ENCODE data around the gene LAIR1. TPM values are rescaled to one million over a fixed set of nuclear protein-coding genes. Genes with fewer than 3 reads are reported as not detected.

LAIR1 gene
- total RNA-seq, 2 experiments from 2014 or later = 54.0 to 59.3 TPM

DNA sequence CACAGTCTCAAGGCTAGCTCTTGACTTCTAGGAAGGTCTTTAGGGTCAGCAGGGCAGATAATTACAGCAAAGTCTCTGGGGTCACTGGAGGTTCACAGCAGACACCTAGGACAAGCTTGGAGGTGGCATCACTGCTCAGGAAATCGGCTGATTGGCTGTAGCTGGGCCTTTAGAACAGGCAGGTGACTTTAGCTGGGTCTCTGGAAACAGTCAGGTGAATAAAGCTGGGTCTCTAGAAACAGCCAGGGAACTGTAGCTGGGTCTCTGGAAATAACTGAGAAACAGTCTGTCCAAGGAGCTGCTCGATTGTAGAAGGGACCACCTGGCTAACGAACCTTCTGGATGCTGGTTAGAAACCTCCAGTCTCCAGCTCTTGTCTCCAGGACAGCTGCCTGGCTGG lies 10.0 kb downstream of the LAIR1 start:
- ChIA-PET POLR2A (no interaction called here), CTCF (interaction anchor here (0.6 to 1.3 kb wide), 3 partner anchors 22 to 240 kb away, joined by 3 read pairs; no protein-coding TSS in a partner anchor)
- Mint-ChIP-seq H3K36me3 (ENCODE audit: low read depth) (peaks cover 6% of the 10 kb centered on the region), H3K4me1 (peaks cover 1% of the 10 kb centered on the region), H3K27ac (no peak overlapping the region), H3K27me3 (peaks cover 12% of the 10 kb centered on the region), H3K4me3 (no peak overlapping the region), H3K9me3 (no peaks in the 10 kb centered on the region)
- no peak for DNase-seq

GRCh38 chr19:54352546-54352945 lies 12.2 kb downstream of the LAIR1 start:
- peaks cover 6% of the 10 kb centered on the region for H3K36me3 Mint-ChIP-seq (ENCODE audit: low read depth)
- CTCF ChIA-PET = no interaction called here
- no peak for DNase-seq
- peaks cover 25% of the 10 kb centered on the region for H3K27me3 Mint-ChIP-seq
- H3K9me3 Mint-ChIP-seq = no peaks in the 10 kb centered on the region
- POLR2A ChIA-PET = no interaction called here
- H3K27ac Mint-ChIP-seq = no peak overlapping the region
- peaks cover 1% of the 10 kb centered on the region for H3K4me1 Mint-ChIP-seq
- no peak overlapping the region for H3K4me3 Mint-ChIP-seq

GRCh38 chr19:54352041-54352440 lies 12.7 kb downstream of the LAIR1 start:
- H3K36me3 Mint-ChIP-seq (ENCODE audit: low read depth) = peaks cover 6% of the 10 kb centered on the region

GRCh38 chr19:54351474-54351873 lies 13.3 kb downstream of the LAIR1 start:
- ChIA-PET POLR2A (no interaction called here), CTCF (no interaction called here)
- peaks cover 1% of the 10 kb centered on the region for H3K4me1 Mint-ChIP-seq
- H3K27ac Mint-ChIP-seq = no peak overlapping the region
- H3K4me3 Mint-ChIP-seq = no peak overlapping the region
- no peaks in the 10 kb centered on the region for H3K9me3 Mint-ChIP-seq
- H3K36me3 Mint-ChIP-seq (ENCODE audit: low read depth) = peaks cover 6% of the 10 kb centered on the region
- H3K27me3 Mint-ChIP-seq = peaks cover 34% of the 10 kb centered on the region
- DNase-seq = no peak

More at GRCh38 chr19:54352041-54352440, 12.7 kb downstream of the LAIR1 start:
- H3K9me3 Mint-ChIP-seq = no peaks in the 10 kb centered on the region
- H3K4me3 Mint-ChIP-seq = no peak overlapping the region
- CTCF ChIA-PET = no interaction called here
- peaks cover 30% of the 10 kb centered on the region for H3K27me3 Mint-ChIP-seq
- DNase-seq = no peak
- no peak overlapping the region for H3K27ac Mint-ChIP-seq
- H3K4me1 Mint-ChIP-seq = peaks cover 1% of the 10 kb centered on the region
- POLR2A ChIA-PET = no interaction called here

DNA sequence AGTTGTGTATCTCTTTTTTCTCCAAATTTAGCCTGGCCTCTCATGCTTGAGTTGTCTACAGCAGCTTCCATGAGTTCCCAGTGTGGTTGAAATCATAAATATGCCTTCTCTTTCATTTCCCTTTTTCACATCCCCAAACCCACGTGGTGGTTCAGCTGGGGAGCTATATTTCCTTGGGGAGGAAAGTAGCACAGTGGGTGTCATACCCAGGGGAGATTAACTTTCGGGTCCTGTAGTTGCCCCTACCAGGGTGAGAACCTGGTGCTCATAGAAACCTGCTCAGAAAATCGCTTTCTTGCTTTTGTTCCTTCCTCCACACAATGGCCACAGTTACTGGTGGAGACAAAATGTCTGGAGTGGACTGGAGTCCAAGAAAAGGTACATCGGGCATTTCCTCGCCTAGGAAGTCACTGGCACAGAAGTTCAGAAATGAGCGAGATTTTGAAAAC lies 18.8 kb downstream of the LAIR1 start:
- no peaks in the 10 kb centered on the region for H3K36me3 Mint-ChIP-seq (ENCODE audit: low read depth)
- POLR2A ChIA-PET = no interaction called here
- no peaks in the 10 kb centered on the region for H3K9me3 Mint-ChIP-seq
- peaks cover 23% of the 10 kb centered on the region for H3K27me3 Mint-ChIP-seq
- no peak overlapping the region for H3K27ac Mint-ChIP-seq
- DNase-seq = no peak
- CTCF ChIA-PET = interaction anchor here (0.6 kb wide), 1 partner anchor 14 kb away, joined by 3 read pairs; no protein-coding TSS in a partner anchor
- no peak overlapping the region for H3K4me3 Mint-ChIP-seq
- no peaks in the 10 kb centered on the region for H3K4me1 Mint-ChIP-seq

DNA sequence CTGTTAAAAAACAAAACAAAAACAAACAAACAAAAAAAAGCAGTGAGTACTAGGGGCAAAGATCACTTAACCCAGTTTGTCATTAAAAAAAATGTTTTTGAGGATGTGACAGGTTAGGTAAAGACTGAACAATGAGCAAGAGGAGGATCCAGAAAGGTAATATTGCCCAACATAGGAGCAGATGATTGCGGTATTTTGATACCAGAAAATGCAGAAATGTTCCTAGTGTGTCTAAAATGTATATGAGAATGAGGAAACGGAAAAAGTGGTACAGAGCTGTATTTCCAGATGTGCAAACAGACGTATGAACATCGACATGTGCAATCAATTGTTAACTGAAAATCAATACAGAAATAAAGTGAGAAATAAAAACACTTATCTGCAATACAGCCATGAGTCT lies 20.9 kb downstream of the LAIR1 start:
- H3K9me3 Mint-ChIP-seq = no peaks in the 10 kb centered on the region
- no peaks in the 10 kb centered on the region for H3K4me1 Mint-ChIP-seq
- peaks cover 29% of the 10 kb centered on the region for H3K27me3 Mint-ChIP-seq
- no peak overlapping the region for H3K4me3 Mint-ChIP-seq
- ChIA-PET CTCF (interaction anchor here (0.6 to 1.2 kb wide), 2 partner anchors 76 to 154 kb away, joined by 3 read pairs; partner anchors contain the start of gene MBOAT7), POLR2A (no interaction called here)
- no peaks in the 10 kb centered on the region for H3K36me3 Mint-ChIP-seq (ENCODE audit: low read depth)
- no peak overlapping the region for H3K27ac Mint-ChIP-seq
- no peak for DNase-seq

DNA sequence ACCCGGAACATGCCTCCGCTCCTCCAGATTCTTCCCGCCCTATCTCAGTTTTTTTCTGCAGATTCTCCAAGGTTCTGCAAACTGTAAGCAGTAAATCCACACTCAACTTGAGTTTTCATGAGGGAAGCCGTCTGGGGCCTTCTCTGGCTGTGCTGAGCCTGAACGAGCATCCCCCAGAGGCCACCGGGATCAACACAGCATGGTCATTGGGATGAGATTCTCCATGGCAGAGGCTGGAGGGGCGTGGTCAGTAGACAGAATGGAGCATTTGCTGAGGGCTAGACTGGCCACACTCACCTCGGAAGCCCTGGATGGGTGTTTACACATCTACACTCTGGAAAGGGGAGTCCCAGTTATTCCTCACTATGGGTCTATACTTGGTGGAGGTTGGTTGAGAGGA lies 23.4 kb downstream of the LAIR1 start:
- H3K27ac Mint-ChIP-seq = no peak overlapping the region
- H3K9me3 Mint-ChIP-seq = no peaks in the 10 kb centered on the region
- H3K27me3 Mint-ChIP-seq = peaks cover 12% of the 10 kb centered on the region
- ChIA-PET CTCF (interaction anchor here (0.6 to 0.7 kb wide), 2 partner anchors 17 to 429 kb away, joined by 3 to 4 read pairs; no protein-coding TSS in a partner anchor), POLR2A (no interaction called here)
- no peaks in the 10 kb centered on the region for H3K4me1 Mint-ChIP-seq
- H3K4me3 Mint-ChIP-seq = no peak overlapping the region
- no peaks in the 10 kb centered on the region for H3K36me3 Mint-ChIP-seq (ENCODE audit: low read depth)
- DNase-seq = no peak

- Mint-ChIP-seq H3K4me1 (no peaks in the 10 kb centered on the region), H3K9me3 (no peaks in the 10 kb centered on the region), H3K36me3 (ENCODE audit: low read depth) (no peaks in the 10 kb centered on the region), H3K4me3 (no peak overlapping the region), H3K27ac (no peak overlapping the region), H3K27me3 (peaks cover 12% of the 10 kb centered on the region)
- CTCF ChIA-PET = no interaction called here
- no peak for DNase-seq
- POLR2A ChIA-PET = no interaction called here
Observed at GRCh38 chr19:54339646-54340358, 24.9 kb downstream of the LAIR1 start.

- H3K9me3 Mint-ChIP-seq = no peaks in the 10 kb centered on the region
- ChIA-PET POLR2A (no interaction called here), CTCF (no interaction called here)
- H3K27ac Mint-ChIP-seq = no peak overlapping the region
- H3K4me3 Mint-ChIP-seq = no peak overlapping the region
- DNase-seq = no peak
- H3K36me3 Mint-ChIP-seq (ENCODE audit: low read depth) = no peaks in the 10 kb centered on the region
- H3K4me1 Mint-ChIP-seq = no peaks in the 10 kb centered on the region
- H3K27me3 Mint-ChIP-seq = peaks cover 12% of the 10 kb centered on the region
Observed at GRCh38 chr19:54338521-54338920, 26.2 kb downstream of the LAIR1 start.

- no peaks in the 10 kb centered on the region for H3K9me3 Mint-ChIP-seq
- H3K4me1 Mint-ChIP-seq = no peaks in the 10 kb centered on the region
- DNase-seq = no peak
- no peaks in the 10 kb centered on the region for H3K36me3 Mint-ChIP-seq (ENCODE audit: low read depth)
- H3K27me3 Mint-ChIP-seq = peaks cover 12% of the 10 kb centered on the region
- POLR2A ChIA-PET = no interaction called here
- no peak overlapping the region for H3K4me3 Mint-ChIP-seq
- H3K27ac Mint-ChIP-seq = no peak overlapping the region
- CTCF ChIA-PET = no interaction called here
Observed at GRCh38 chr19:54337858-54338230, 26.9 kb downstream of the LAIR1 start.

- H3K4me1 Mint-ChIP-seq = no peaks in the 10 kb centered on the region
Observed at GRCh38 chr19:54336893-54337857, 27.6 kb downstream of the LAIR1 start.

GRCh38 chr19:54335979-54336892 lies 28.5 kb downstream of the LAIR1 start:
- peaks cover 12% of the 10 kb centered on the region for H3K27me3 Mint-ChIP-seq
- H3K36me3 Mint-ChIP-seq (ENCODE audit: low read depth) = no peaks in the 10 kb centered on the region
- ChIA-PET CTCF (no interaction called here), POLR2A (no interaction called here)
- DNase-seq = no peak
- H3K4me3 Mint-ChIP-seq = no peak overlapping the region
- H3K9me3 Mint-ChIP-seq = no peaks in the 10 kb centered on the region
- no peaks in the 10 kb centered on the region for H3K4me1 Mint-ChIP-seq
- no peak overlapping the region for H3K27ac Mint-ChIP-seq

More at GRCh38 chr19:54336893-54337857, 27.6 kb downstream of the LAIR1 start:
- no peak overlapping the region for H3K4me3 Mint-ChIP-seq
- peaks cover 12% of the 10 kb centered on the region for H3K27me3 Mint-ChIP-seq
- ChIA-PET POLR2A (no interaction called here), CTCF (no interaction called here)
- no peaks in the 10 kb centered on the region for H3K36me3 Mint-ChIP-seq (ENCODE audit: low read depth)
- DNase-seq = no peak
- H3K27ac Mint-ChIP-seq = no peak overlapping the region
- no peaks in the 10 kb centered on the region for H3K9me3 Mint-ChIP-seq

Measured in activated CD4-positive, alpha-beta T cell treated with anti-CD3 and anti-CD28 coated beads, Interleukin-2, amount 10 ng/mL, durations not matched to agents 7 days and 5 days (primary cell).